ENCODE results near the gene CDC14B. TPM values are rescaled to one million over a fixed set of nuclear protein-coding genes. Genes with fewer than 3 reads are reported as not detected.
A peak's percentile ranks its signal among the peaks of the same experiment; 100 is the strongest.

Gene CDC14B
- total RNA-seq, 6 donors from 2014 or later = 6.0 to 28.5 (median 12.7) TPM

- H3K36me3 ChIP-seq = no peaks in the 10 kb centered on the region
- H3K27me3 ChIP-seq = no peaks in the 10 kb centered on the region
- no peak overlapping the region for H3K27ac ChIP-seq
- H3K4me3 ChIP-seq = no peak overlapping the region
- DNase-seq (no peak), ATAC-seq (ENCODE audit: low FRiP score in 2 of 2) (no peak)
- no peaks in the 10 kb centered on the region for H3K4me1 ChIP-seq
- no peak for TF ChIP-seq POLR2A (IDR thresholded peaks at IDR 0.05)
- TF ChIP-seq POLR2AphosphoS5 (IDR thresholded peaks at IDR 0.05) = no peak
- no peak for TF ChIP-seq EP300 (IDR thresholded peaks at IDR 0.05)
- no peak for TF ChIP-seq CTCF (IDR thresholded peaks at IDR 0.05)
- H3K9me3 ChIP-seq = no peaks in the 10 kb centered on the region
- 86 to 90% methylated on average over 6 of the region's 6 CpGs for WGBS, 2 donors
These were observed 7.3 kb upstream of the CDC14B start for GRCh38 chr9:96626912-96627311.

- no peak for ATAC-seq (ENCODE audit: low FRiP score in 2 of 2)
- no peaks in the 10 kb centered on the region for H3K9me3 ChIP-seq
- no peak for DNase-seq
- peaks cover 0 to 7% (median 2%) of the 10 kb centered on the region in 4 donors for H3K27me3 ChIP-seq
- peaks cover 10 to 17% (median 14%) of the 10 kb centered on the region in 4 donors for H3K4me1 ChIP-seq
- no peaks in the 10 kb centered on the region for H3K36me3 ChIP-seq
- no peak overlapping the region for H3K27ac ChIP-seq
- WGBS, 2 donors = 74 to 77% methylated on average over 4 of the region's 4 CpGs
- TF ChIP-seq EP300 (IDR thresholded peaks at IDR 0.05) (no peak), POLR2AphosphoS5 (IDR thresholded peaks at IDR 0.05) (no peak), POLR2A (IDR thresholded peaks at IDR 0.05) (no peak), CTCF (IDR thresholded peaks at IDR 0.05) (no peak)
- no peak overlapping the region for H3K4me3 ChIP-seq
These were observed 2.0 kb upstream of the CDC14B start for GRCh38 chr9:96621618-96622017.

- H3K9me3 ChIP-seq = no peaks in the 10 kb centered on the region
- peaks cover 10 to 17% (median 14%) of the 10 kb centered on the region in 4 donors for H3K4me1 ChIP-seq
- DNase-seq (no peak), ATAC-seq (ENCODE audit: low FRiP score in 2 of 2) (no peak)
- no peak overlapping the region for H3K27ac ChIP-seq
- no peaks in the 10 kb centered on the region for H3K36me3 ChIP-seq
- H3K4me3 ChIP-seq = no peak overlapping the region
- TF ChIP-seq POLR2A (IDR thresholded peaks at IDR 0.05) = no peak
- TF ChIP-seq CTCF (IDR thresholded peaks at IDR 0.05) = no peak
- TF ChIP-seq POLR2AphosphoS5 (IDR thresholded peaks at IDR 0.05) = no peak
- no peak for TF ChIP-seq EP300 (IDR thresholded peaks at IDR 0.05)
- peaks cover 0 to 7% (median 2%) of the 10 kb centered on the region in 4 donors for H3K27me3 ChIP-seq
- 50 to 68% methylated on average over 7 of the region's 7 CpGs for WGBS, 2 donors
These were observed 1.2 kb upstream of the CDC14B start for GRCh38 chr9:96620832-96621269.

GRCh38 chr9:96620181-96620514 is 505 bp upstream of the CDC14B start:
- WGBS, 2 donors = 63 to 65% methylated on average over 11 of the region's 11 CpGs
- peak overlapping the region in 1 of 4 donors; percentile 64 for H3K27ac ChIP-seq
- ATAC-seq (ENCODE audit: low FRiP score in 2 of 2) = no peak

More at GRCh38 chr9:96620181-96620514, 505 bp upstream of the CDC14B start:
- no peak for TF ChIP-seq POLR2AphosphoS5 (IDR thresholded peaks at IDR 0.05)
- no peak for TF ChIP-seq CTCF (IDR thresholded peaks at IDR 0.05)
- TF ChIP-seq POLR2A (IDR thresholded peaks at IDR 0.05) = no peak
- no peak for TF ChIP-seq EP300 (IDR thresholded peaks at IDR 0.05)
- Histone ChIP-seq H3K4me1 (peaks cover 10 to 17% (median 14%) of the 10 kb centered on the region in 4 donors), H3K9me3 (no peaks in the 10 kb centered on the region), H3K27me3 (peaks cover 0 to 7% (median 2%) of the 10 kb centered on the region in 4 donors), H3K4me3 (peak overlapping the region in 3 of 4 donors; percentile 56 to 71 (median 62)), H3K36me3 (no peaks in the 10 kb centered on the region)
- no peak for DNase-seq

Data from upper lobe of left lung (tissue), 6 donors.